Panc1 (cell line): ENCODE results near the gene WDR70. TPM values are rescaled to one million over a fixed set of nuclear protein-coding genes. Genes with fewer than 3 reads are reported as not detected.

Experiments used
- ATAC-seq: fragments of 200-7000 bp; cut with Tn5 transposase; 2 replicates; pipeline ENCODE4 v1.9.1; 2020; ENCODE audit warnings: mild to moderate bottlenecking, moderate library complexity
- BruUV-seq: library from RNA; stranded (reverse); fragments of 400-500 nt; replicated peaks from 2 replicates; lab custom pipeline; 2021; lab: Mats Ljungman, UMichigan
- CTCF ChIA-PET: fragments of 300-600 bp; sonication (Branson Sonifier 250); formaldehyde crosslinking; loops from one replicate; lab custom pipeline; 2022; ENCODE audit warnings: antibody characterized with exemption; lab: Charles Lee
- POLR2A ChIA-PET: fragments of 300-600 bp; sonication (Branson Sonifier 250); formaldehyde crosslinking; loops from one replicate; lab custom pipeline; 2022; ENCODE audit warnings: antibody characterized with exemption; lab: Charles Lee
- DNase-seq: peaks from one replicate; pipeline ENCODE4 v3.0.0-alpha.2; 2010; ENCODE audit warnings: low read depth, low spot score
- H3K27ac ChIP-seq: 2 replicates; pipeline ENCODE4 v1.5.1; 2011; ENCODE audit warnings: mild to moderate bottlenecking, low read length, inconsistent platforms
- H3K27me3 ChIP-seq: fragments of 200-500 bp; sonication (Bioruptor generic); 2 replicates; pipeline ENCODE4 v1.6.0; 2014; ENCODE audit warnings: low read length, inconsistent platforms; ENCODE audit not compliant: control insufficient read depth, insufficient read depth
- H3K36me3 ChIP-seq: fragments of 200-500 bp; sonication (Bioruptor generic); 2 replicates; pipeline ENCODE4 v1.5.1; 2014; ENCODE audit warnings: inconsistent platforms, mild to moderate bottlenecking, low read length, moderate library complexity; ENCODE audit not compliant: control insufficient read depth, insufficient read depth
- H3K4me1 ChIP-seq: 2 replicates; pipeline ENCODE4 v1.5.1; 2011; ENCODE audit warnings: inconsistent platforms, mild to moderate bottlenecking, low read length, moderate library complexity; ENCODE audit not compliant: control insufficient read depth, insufficient read depth
- H3K4me3 ChIP-seq, 2 experiments: 2 replicates each; pipeline ENCODE4 v1.5.1; 2011 to 2012; ENCODE audit warnings: low read depth in 2 of 2, low read length in 2 of 2, mild to moderate bottlenecking in 2 of 2, inconsistent platforms in 1 of 2, moderate library complexity in 1 of 2
- H3K9me3 ChIP-seq: fragments of 200-500 bp; sonication (Bioruptor generic); 2 replicates; pipeline ENCODE4 v1.5.1; 2014; ENCODE audit warnings: low read depth, mild to moderate bottlenecking, inconsistent platforms, low read length, moderate library complexity; ENCODE audit not compliant: control insufficient read depth, insufficient read depth
- POLR2AphosphoS5 ChIP-seq: IDR thresholded peaks from 2 replicates; pipeline ENCODE4 v1.6.1; 2012; ENCODE audit warnings: mild to moderate bottlenecking, low read depth, low read length, moderate library complexity
- SIN3A ChIP-seq: IDR thresholded peaks from 2 replicates; pipeline ENCODE4 v1.6.1; 2012; ENCODE audit warnings: low read depth, mild to moderate bottlenecking, low read length, moderate library complexity, borderline replicate concordance; ENCODE audit not compliant: insufficient read depth
- TCF7L2 ChIP-seq: IDR thresholded peaks from 2 replicates; pipeline ENCODE4 v1.6.1; 2011; ENCODE audit warnings: mild to moderate bottlenecking, low read depth, low read length, inconsistent platforms
- in situ Hi-C: cut with HindIII; loops from 2 replicates; pipeline ENCODE4 v1.10.0; 2016; ENCODE audit warnings: low sequenced_read_pairs, low pct_unique_long_range_greater_than_20kb
- intact Hi-C: fragments of 100-400 bp; cut with micrococcal nuclease; formaldehyde crosslinking; loops from one replicate; pipeline ENCODE4 v1.10.0; 2022; ENCODE audit not compliant: unreplicated experiment
- total RNA-seq: library from RNA; stranded (reverse); gene quantifications from one replicate; pipeline ENCODE4 v1.2.1, GENCODE V29; 2021; ENCODE audit not compliant: unreplicated experiment
- TF ChIP-seq, protein P1 (sequence below): fragments of 450-650 bp; IDR thresholded peaks from 2 replicates; pipeline ENCODE4 v1.5.1; 2017; ENCODE audit warnings: mild to moderate bottlenecking
- TF ChIP-seq, protein P2 (sequence below), 2 experiments: IDR thresholded peaks; 2 replicates each; pipeline ENCODE4 v1.6.1; 2011 to 2012; ENCODE audit warnings: low read depth in 2 of 2, control low read depth in 1 of 2, low read length in 1 of 2, mild to moderate bottlenecking in 1 of 2, moderate library complexity in 1 of 2; ENCODE audit not compliant: insufficient read depth in 1 of 2

WDR70 gene
- total RNA-seq, 1 experiment from 2014 or later = 29.5 TPM

DNA sequence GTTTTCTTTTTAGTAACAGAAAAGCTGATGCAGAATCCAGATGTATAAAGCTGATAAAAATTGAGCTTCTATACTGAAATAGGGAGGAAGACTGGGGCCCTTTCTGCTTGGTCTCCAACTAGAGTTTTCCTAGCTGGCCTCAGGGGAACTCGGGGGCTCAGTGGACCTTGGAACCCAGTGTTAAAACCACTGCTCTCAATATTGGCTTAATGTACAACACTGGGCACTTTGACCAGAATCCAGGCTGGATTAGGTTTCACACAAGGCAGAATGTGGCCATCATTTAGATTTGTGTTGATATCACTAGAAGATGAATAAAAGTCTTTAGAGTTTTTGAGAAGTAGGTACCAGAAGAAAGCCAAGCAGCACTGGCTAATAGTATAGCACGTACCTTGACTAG lies 346.1 kb downstream of the WDR70 start:
- ChIA-PET CTCF (no interaction called here), POLR2A (no interaction called here)
- DNase-seq (no peak), ATAC-seq (no peak)
- in situ Hi-C loops = no loop called here
- Histone ChIP-seq H3K36me3 (no peaks in the 10 kb centered on the region), H3K9me3 (no peaks in the 10 kb centered on the region), H3K4me1 (no peaks in the 10 kb centered on the region), H3K4me3 (no peak overlapping the region), H3K27me3 (no peaks in the 10 kb centered on the region), H3K27ac (no peak overlapping the region)
- no TSS peak for BruUV-seq
- intact Hi-C loops = no loop called here
- TF ChIP-seq SIN3A = no peak
- TF ChIP-seq, protein P1, sequence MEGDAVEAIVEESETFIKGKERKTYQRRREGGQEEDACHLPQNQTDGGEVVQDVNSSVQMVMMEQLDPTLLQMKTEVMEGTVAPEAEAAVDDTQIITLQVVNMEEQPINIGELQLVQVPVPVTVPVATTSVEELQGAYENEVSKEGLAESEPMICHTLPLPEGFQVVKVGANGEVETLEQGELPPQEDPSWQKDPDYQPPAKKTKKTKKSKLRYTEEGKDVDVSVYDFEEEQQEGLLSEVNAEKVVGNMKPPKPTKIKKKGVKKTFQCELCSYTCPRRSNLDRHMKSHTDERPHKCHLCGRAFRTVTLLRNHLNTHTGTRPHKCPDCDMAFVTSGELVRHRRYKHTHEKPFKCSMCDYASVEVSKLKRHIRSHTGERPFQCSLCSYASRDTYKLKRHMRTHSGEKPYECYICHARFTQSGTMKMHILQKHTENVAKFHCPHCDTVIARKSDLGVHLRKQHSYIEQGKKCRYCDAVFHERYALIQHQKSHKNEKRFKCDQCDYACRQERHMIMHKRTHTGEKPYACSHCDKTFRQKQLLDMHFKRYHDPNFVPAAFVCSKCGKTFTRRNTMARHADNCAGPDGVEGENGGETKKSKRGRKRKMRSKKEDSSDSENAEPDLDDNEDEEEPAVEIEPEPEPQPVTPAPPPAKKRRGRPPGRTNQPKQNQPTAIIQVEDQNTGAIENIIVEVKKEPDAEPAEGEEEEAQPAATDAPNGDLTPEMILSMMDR = no peak
- TF ChIP-seq, protein P2, sequence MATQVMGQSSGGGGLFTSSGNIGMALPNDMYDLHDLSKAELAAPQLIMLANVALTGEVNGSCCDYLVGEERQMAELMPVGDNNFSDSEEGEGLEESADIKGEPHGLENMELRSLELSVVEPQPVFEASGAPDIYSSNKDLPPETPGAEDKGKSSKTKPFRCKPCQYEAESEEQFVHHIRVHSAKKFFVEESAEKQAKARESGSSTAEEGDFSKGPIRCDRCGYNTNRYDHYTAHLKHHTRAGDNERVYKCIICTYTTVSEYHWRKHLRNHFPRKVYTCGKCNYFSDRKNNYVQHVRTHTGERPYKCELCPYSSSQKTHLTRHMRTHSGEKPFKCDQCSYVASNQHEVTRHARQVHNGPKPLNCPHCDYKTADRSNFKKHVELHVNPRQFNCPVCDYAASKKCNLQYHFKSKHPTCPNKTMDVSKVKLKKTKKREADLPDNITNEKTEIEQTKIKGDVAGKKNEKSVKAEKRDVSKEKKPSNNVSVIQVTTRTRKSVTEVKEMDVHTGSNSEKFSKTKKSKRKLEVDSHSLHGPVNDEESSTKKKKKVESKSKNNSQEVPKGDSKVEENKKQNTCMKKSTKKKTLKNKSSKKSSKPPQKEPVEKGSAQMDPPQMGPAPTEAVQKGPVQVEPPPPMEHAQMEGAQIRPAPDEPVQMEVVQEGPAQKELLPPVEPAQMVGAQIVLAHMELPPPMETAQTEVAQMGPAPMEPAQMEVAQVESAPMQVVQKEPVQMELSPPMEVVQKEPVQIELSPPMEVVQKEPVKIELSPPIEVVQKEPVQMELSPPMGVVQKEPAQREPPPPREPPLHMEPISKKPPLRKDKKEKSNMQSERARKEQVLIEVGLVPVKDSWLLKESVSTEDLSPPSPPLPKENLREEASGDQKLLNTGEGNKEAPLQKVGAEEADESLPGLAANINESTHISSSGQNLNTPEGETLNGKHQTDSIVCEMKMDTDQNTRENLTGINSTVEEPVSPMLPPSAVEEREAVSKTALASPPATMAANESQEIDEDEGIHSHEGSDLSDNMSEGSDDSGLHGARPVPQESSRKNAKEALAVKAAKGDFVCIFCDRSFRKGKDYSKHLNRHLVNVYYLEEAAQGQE (IDR thresholded peaks at IDR 0.05; ENCODE audit: insufficient read depth in 1 of 2, low read depth in 2 of 2, low read length in 1 of 2) = no peak

DNA sequence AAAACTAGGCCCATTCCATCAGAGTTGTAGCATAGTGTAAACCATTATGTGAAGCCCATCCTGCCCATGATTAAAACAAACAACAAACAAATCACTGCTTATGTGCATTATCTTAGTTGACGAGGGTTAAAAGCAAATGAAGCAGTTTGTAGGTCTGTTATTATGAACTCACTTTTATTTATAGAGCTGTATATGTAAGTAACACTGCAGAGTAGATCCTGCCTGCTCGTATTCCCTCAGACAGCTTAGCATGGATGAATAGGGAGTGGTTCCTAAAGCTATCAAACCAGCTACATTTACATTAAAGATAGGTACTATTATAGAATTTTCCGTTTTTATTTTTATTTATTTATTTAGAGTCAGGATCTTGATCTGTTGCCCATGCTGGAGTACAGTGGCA lies 348.1 kb downstream of the WDR70 start:
- Histone ChIP-seq H3K4me3 (no peak overlapping the region), H3K4me1 (no peaks in the 10 kb centered on the region), H3K27me3 (no peaks in the 10 kb centered on the region), H3K36me3 (no peaks in the 10 kb centered on the region), H3K27ac (no peak overlapping the region), H3K9me3 (no peaks in the 10 kb centered on the region)
- CTCF ChIA-PET = no interaction called here
- DNase-seq = no peak
- BruUV-seq = no TSS peak
- intact Hi-C loops (no loop called here), in situ Hi-C loops (no loop called here)
- no peak for ATAC-seq
- TF ChIP-seq, protein P2 (IDR thresholded peaks at IDR 0.05; ENCODE audit: insufficient read depth in 1 of 2, low read depth in 2 of 2, low read length in 1 of 2) = no peak
- TF ChIP-seq SIN3A (no peak), POLR2AphosphoS5 (no peak), TCF7L2 (no peak)
- TF ChIP-seq, protein P1 = no peak
- POLR2A ChIA-PET = no interaction called here
